Measurements from ENCODE around the gene AFP.

DNA sequence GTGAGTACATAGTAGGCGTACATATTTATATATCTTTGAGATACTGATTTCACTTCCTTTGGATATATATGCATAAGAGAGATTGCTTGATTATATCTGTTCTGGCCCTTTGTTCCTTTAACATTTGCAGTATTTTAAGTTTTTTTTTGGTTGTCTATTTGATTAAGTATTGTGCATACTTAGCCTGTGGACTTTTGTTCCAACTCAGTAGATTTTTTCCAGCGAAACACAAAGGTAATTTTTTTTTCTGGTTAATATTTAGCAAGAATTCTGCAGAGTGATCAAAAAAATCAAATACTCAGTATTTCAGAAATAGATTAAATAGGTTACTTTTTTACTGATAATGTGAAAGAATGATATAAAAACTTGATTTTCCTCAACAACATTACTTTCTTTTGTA, 45.3 kb downstream of the AFP start, which contains the start of gene AFM:
- TF ChIP-seq, protein P1, sequence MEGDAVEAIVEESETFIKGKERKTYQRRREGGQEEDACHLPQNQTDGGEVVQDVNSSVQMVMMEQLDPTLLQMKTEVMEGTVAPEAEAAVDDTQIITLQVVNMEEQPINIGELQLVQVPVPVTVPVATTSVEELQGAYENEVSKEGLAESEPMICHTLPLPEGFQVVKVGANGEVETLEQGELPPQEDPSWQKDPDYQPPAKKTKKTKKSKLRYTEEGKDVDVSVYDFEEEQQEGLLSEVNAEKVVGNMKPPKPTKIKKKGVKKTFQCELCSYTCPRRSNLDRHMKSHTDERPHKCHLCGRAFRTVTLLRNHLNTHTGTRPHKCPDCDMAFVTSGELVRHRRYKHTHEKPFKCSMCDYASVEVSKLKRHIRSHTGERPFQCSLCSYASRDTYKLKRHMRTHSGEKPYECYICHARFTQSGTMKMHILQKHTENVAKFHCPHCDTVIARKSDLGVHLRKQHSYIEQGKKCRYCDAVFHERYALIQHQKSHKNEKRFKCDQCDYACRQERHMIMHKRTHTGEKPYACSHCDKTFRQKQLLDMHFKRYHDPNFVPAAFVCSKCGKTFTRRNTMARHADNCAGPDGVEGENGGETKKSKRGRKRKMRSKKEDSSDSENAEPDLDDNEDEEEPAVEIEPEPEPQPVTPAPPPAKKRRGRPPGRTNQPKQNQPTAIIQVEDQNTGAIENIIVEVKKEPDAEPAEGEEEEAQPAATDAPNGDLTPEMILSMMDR (IDR thresholded peaks at IDR 0.05) = no peak
- no peak for TF ChIP-seq POLR2A (IDR thresholded peaks at IDR 0.05)
